ENCODE results near the gene CAMK1.

The CAMK1 gene

GRCh38 chr3:9732080-9732739 is 37.5 kb downstream of the CAMK1 start:
- no peak for DNase-seq

- peak; percentile 100 for DNase-seq
Observed at GRCh38 chr3:9731206-9732079, 38.3 kb downstream of the CAMK1 start, which contains the start of gene BRPF1. Gene BRPF1 (plus strand): TSS chr3:9731735. CDS start chr3:9734141, 2,406 bp downstream.

GRCh38 chr3:9730657-9731205 is 39.0 kb downstream of the CAMK1 start:
- DNase-seq: no peak

GRCh38 chr3:9729419-9729818 is 40.3 kb downstream of the CAMK1 start:
- no peak for DNase-seq

GRCh38 chr3:9727743-9728142 is 42.0 kb downstream of the CAMK1 start:
- no peak for DNase-seq

GRCh38 chr3:9727041-9727595 is 42.6 kb downstream of the CAMK1 start:
- DNase-seq: peak; percentile 70

GRCh38 chr3:9725775-9726515 is 43.8 kb downstream of the CAMK1 start:
- DNase-seq: no peak

- no peak for DNase-seq
Observed at GRCh38 chr3:9721700-9722060, 48.1 kb downstream of the CAMK1 start.

GRCh38 chr3:9721015-9721699 is 48.6 kb downstream of the CAMK1 start:
- no peak for DNase-seq

GRCh38 chr3:9718118-9718517 is 51.6 kb downstream of the CAMK1 start:
- DNase-seq: no peak

GRCh38 chr3:9717563-9717962 is 52.2 kb downstream of the CAMK1 start:
- no peak for DNase-seq

GRCh38 chr3:9716801-9717555 is 52.8 kb downstream of the CAMK1 start:
- no peak for DNase-seq

- peak; percentile 73 for DNase-seq
Observed at GRCh38 chr3:9715764-9716437, 53.8 kb downstream of the CAMK1 start.

- DNase-seq: peak; percentile 66
Observed at GRCh38 chr3:9715136-9715535, 54.6 kb downstream of the CAMK1 start.

GRCh38 chr3:9713142-9713541 is 56.6 kb downstream of the CAMK1 start:
- DNase-seq: no peak

GRCh38 chr3:9712415-9712814 is 57.3 kb downstream of the CAMK1 start:
- no peak for DNase-seq

- no peak for DNase-seq
Observed at GRCh38 chr3:9710174-9710739, 59.5 kb downstream of the CAMK1 start.
